ENCODE measurements around the gene ADAMTS2. TPM values are rescaled to one million over a fixed set of nuclear protein-coding genes. Genes with fewer than 3 reads are reported as not detected.

The ADAMTS2 gene
- total RNA-seq, 1 donor from 2014 or later: 0.78 TPM

- no peak for DNase-seq
Measured at GRCh38 chr5:179215576-179215975, 129.7 kb downstream of the ADAMTS2 start.

GRCh38 chr5:179214678-179215077, 130.6 kb downstream of the ADAMTS2 start:
- DNase-seq: no peak

- no peak for DNase-seq
Measured at GRCh38 chr5:179212870-179213269, 132.4 kb downstream of the ADAMTS2 start.

GRCh38 chr5:179211631-179212030, 133.6 kb downstream of the ADAMTS2 start:
- no peak for DNase-seq

GRCh38 chr5:179211068-179211467, 134.2 kb downstream of the ADAMTS2 start:
- no peak for DNase-seq

GRCh38 chr5:179210478-179210877, 134.8 kb downstream of the ADAMTS2 start:
- no peak for DNase-seq

GRCh38 chr5:179209359-179210150, 135.7 kb downstream of the ADAMTS2 start:
- no peak for DNase-seq

GRCh38 chr5:179208706-179209358, 136.4 kb downstream of the ADAMTS2 start:
- no peak for DNase-seq

GRCh38 chr5:179207920-179208705, 137.1 kb downstream of the ADAMTS2 start:
- DNase-seq: no peak

- DNase-seq: no peak
Measured at GRCh38 chr5:179207470-179207869, 137.8 kb downstream of the ADAMTS2 start.

- no peak for DNase-seq
Measured at GRCh38 chr5:179206366-179206765, 138.9 kb downstream of the ADAMTS2 start.

- DNase-seq: no peak
Measured at GRCh38 chr5:179205277-179205676, 140.0 kb downstream of the ADAMTS2 start.

GRCh38 chr5:179204572-179204971, 140.7 kb downstream of the ADAMTS2 start:
- DNase-seq: no peak

- DNase-seq: no peak
Measured at GRCh38 chr5:179203248-179203647, 142.0 kb downstream of the ADAMTS2 start.

GRCh38 chr5:179201986-179202385, 143.3 kb downstream of the ADAMTS2 start:
- no peak for DNase-seq

GRCh38 chr5:179199246-179199645, 146.0 kb downstream of the ADAMTS2 start:
- DNase-seq: no peak

- DNase-seq: no peak
Measured at GRCh38 chr5:179198825-179199224, 146.4 kb downstream of the ADAMTS2 start.

GRCh38 chr5:179196405-179197079, 148.7 kb downstream of the ADAMTS2 start:
- no peak for DNase-seq

- DNase-seq: no peak
Measured at GRCh38 chr5:179195561-179196404, 149.5 kb downstream of the ADAMTS2 start.

GRCh38 chr5:179194941-179195381, 150.3 kb downstream of the ADAMTS2 start:
- no peak for DNase-seq

GRCh38 chr5:179194201-179194910, 150.9 kb downstream of the ADAMTS2 start:
- DNase-seq: no peak

Measured in occipital lobe (tissue), 2 donors.